GM21619 (cell line): ENCODE results near the gene EID2.
A peak's percentile ranks its signal among the peaks of the same experiment; 100 is the strongest.

Source experiments
- ATAC-seq: cut with Tn5 transposase; IDR thresholded peaks from one replicate; pipeline ENCODE4 v1.9.1; 2021; ENCODE audit not compliant: unreplicated experiment

The EID2 gene

DNA sequence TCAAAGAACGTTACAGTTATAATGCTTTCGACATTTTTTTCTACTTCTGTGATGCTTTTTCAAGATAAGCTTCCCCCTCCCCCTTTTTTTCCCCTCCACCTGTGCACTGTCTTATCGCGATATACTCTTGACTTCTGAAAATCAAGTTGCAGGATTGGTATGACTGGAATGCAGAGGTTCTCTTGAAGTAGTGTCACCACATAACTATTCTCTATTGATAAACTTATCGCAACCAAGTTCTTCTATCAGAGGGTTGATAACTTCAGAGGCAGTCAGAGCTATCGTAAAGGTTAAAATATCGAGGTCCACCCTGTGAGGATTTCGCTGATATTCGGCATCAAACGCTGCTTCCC, 820 bp downstream of the EID2 start:
- ATAC-seq = no peak

GRCh38 chr19:39533791-39534190, 6.2 kb downstream of the EID2 start:
- no peak for ATAC-seq

DNA sequence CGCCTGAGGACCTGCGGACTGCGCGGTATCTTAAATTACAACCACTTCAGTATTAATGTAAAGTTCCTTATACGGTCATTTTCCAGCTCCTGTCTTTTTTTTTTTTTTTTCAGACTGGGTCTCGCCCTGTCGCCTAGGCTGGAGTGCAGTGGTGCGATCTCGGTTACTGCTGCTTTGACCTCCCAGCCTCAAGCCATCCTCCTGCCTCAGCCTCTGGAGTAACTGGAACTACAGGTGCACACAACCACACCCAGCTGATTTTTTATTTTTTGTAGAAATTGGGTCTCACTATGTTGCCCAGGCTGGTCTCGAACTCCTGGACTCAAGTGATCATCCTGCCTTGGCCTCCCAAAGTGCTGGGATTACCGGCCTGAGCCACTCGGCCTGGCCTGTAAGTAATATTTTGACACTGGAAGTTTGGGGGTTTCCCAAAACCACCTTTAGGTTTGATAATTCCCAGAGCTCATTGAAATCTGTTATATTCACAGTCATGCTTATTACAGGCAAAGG, 6.9 kb downstream of the EID2 start:
- ATAC-seq = no peak

GRCh38 chr19:39532233-39533002, 7.5 kb downstream of the EID2 start, which contains the start of gene EID2B:
Gene EID2B, minus strand, starts transcription at chr19:39532852. Its CDS starts 50 bp downstream, at chr19:39532802.
- ATAC-seq = peak; percentile 85

DNA sequence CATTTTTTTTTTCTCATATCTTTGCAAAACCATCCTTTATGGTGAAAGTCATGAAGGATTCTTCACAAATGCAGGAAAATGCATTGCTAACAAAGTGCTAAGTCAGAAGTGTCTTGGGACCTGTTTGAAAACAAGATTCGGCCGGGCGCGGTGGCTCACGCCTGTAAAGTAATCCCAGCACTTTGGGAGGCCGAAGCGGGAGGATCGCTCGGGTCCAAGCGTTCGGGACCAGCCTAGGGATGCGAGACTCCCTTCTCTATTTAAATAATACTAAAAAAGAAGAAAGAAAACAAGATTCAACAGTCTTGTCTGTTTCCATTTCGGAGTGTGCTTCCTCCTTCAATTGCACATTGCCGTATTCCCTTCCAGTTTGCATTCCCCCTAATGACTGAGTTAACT, 8.1 kb downstream of the EID2 start:
- no peak for ATAC-seq

DNA sequence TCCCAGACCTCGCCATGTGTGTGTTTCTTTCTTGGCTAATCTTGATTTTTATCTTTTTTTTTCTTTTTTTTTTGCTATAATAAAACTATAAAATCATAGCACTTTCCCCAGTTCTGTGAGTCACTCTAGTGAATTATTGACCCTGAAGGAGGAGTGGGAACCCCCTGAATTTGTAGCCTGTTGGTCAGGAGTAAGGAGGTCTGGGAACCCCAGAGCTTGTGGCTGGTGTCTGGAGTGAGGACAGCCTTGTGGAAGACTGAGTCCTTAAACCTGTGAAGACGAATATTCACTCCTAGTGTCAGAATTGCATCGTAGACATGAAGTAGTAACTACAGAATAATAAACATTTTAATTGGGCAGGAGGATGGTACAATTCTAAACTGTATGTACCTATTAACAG, 14.8 kb downstream of the EID2 start:
- no peak for ATAC-seq

GRCh38 chr19:39524495-39524894, 15.5 kb downstream of the EID2 start:
- no peak for ATAC-seq

DNA sequence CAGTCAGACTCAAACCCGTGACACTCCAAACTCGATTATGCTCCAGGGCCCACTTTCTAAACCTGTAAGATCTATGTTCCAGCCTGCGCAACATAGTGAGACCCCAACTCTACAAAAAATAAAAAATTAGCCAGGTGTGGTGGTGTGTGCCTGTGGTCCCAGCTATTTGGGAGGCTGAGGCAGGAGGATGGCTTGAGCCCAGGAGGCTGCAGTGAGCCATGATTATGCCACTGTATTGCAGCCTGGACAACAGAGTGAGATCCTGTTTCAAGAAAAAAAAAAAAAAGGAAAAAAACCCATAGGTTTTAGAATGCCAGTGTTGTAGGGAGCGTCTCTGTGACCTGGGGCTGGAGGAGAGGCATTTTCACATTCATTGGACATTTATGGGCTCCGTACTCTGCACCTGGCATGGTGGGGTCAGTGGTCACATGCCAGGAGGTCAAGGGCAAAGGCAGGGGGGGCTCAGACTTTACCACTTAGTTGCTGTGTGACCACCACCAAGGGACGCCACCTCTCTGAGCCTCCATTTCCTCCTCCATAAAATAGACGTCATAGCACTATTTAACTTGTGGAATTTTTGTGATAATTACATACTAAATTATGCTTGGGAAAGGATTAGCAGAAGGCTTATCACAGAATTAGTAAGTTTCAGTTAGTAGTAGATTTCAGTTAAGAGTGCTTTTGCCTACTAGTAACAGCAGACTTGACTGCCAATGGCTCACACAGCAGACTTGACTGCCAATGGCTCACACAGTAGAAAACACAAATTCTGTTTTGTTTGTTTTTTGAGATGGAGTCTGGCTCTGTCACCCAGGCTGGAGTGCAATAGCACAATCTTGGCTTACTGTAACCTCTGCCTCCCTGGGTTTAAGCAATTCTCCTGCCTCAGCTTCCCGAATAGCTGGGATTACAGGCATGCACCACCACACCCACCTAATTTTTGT, 19.1 kb downstream of the EID2 start:
- ATAC-seq = no peak

GRCh38 chr19:39518975-39519374, 21.0 kb downstream of the EID2 start:
- ATAC-seq = no peak

GRCh38 chr19:39518458-39518857, 21.5 kb downstream of the EID2 start:
- no peak for ATAC-seq

DNA sequence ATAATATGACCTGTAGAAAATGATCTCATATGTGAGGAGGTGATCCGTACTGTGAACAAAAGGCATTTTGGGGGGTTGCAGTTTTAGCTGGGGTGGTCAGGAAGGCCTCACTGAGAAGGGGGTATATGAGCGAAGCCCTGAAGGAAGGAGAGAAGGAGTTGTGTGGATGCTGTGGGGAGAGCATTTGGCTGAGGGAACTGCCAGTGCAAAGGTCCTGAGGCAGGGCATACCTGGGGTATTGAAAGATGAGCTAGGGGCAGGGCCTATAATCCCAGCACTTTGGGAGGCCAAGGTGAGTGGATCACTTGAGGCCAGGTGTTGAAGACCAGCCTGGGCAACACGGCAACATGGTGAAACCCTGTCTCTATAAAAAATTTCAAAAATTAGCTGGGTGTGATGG, 22.5 kb downstream of the EID2 start:
- no peak for ATAC-seq

- ATAC-seq = no peak
Observed at GRCh38 chr19:39516270-39516669, 23.7 kb downstream of the EID2 start.

- ATAC-seq = no peak
Observed at GRCh38 chr19:39515551-39516191, 24.3 kb downstream of the EID2 start.

GRCh38 chr19:39514840-39515550, 25.0 kb downstream of the EID2 start, which contains the start of gene SELENOV:
Gene SELENOV, plus strand, starts transcription at chr19:39515139. Its CDS starts 74 bp downstream, at chr19:39515213.
- ATAC-seq = no peak

DNA sequence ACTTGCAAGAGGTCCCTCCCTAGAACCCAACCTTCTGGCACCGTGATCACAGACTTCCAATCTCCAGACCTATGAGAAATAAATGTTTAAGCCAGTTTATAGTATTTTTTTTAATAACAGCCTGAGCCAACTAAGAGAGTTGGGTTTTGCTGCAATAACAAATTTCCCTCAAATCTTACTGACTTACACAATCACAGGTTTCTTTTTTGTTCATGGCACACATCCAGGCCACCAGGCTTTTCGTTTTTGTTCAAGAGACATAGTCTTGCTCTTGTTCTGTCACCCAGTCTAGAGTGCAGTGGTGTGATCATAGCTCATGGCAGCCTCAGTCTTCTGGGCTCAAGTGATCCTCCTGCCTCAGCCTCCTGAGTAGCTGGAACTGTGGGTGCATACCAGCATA, 27.0 kb downstream of the EID2 start:
- no peak for ATAC-seq

DNA sequence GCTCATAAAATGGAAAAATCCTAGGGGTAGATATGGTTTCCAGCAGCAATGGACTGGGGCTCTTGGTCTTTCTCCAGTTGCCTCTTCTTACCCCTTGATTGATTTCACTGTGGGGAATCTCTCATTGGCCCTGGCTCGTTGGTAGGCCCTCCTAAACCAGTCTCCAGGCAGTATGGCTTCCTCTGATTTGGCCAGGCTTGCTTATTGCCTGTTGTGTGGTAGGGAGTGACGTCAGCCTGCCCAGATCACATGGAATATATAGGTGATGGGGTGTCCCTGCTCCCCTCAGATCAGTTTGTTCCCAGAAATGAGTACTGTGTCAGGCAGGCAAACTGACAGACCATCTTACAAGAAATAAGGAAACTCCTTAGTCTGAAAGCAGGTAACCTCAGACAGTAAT, 30.7 kb downstream of the EID2 start:
- no peak for ATAC-seq

DNA sequence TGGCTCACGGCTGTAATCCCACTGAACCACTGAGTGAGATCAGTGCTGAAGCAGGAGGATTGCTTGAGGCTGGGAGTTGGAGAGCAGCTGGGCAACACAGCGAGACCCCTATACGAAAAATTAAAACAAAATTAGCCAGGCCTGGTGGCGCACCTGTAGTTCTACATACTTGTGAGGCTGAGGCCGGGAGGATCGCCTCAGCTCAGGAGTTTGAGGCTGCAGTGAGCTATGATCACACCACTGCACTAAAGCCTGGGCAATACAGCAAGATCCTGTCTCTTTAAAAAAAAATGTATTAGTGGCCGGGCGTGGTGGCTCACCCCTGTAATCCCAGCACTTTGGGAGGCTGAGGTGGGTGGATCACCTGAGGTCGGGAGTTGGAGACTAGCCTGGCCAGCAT, 31.3 kb downstream of the EID2 start:
- no peak for ATAC-seq

DNA sequence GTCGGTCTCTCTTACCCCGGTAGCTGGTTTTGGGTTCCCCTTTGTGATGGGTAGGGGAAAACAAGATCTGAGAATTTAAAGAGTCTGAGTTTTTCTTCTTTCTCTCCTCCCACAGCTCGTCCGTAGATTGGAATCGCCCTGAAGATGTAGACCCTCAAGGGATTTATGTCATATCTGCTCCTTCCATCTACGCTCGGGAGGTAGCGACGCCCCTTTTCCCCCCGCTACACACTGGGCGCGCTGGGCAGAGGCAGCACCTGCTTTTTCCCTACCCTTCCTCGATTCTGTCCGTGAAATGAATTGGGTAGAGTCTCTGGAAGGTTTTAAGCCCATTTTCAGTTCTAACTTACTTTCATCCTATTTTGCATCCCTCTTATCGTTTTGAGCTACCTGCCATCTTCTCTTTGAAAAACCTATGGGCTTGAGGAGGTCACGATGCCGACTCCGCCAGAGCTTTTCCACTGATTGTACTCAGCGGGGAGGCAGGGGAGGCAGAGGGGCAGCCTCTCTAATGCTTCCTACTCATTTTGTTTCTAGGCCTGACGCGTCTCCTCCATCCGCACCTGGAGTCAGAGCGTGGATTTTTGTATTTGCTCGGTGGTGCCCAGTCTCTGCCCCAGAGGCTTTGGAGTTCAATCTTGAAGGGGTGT, 32.1 kb downstream of the EID2 start:
- ATAC-seq = no peak

GRCh38 chr19:39506944-39507714, 32.8 kb downstream of the EID2 start:
- ATAC-seq = no peak

DNA sequence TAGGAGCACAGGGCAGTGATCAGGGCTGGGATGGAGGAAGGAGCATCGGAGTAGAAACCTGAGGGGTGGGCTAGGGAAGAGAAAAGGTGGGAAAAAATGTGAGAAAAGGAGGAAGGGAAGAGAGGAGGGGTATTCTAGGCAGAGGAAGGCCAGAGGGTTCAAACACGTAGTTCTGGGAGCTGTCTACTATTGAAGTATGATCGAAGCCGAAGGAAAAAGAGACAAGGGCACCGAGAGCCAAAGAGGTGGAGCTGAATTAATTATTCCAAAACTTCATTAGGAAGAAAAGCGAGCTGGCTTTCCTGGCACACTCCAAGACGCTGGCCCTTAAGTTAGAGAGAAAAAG, 33.4 kb downstream of the EID2 start:
- ATAC-seq = no peak
